CD4-positive, alpha-beta T cell (primary cell): ENCODE data around the gene FAM24B. TPM values are rescaled to one million over a fixed set of nuclear protein-coding genes. Genes with fewer than 3 reads are reported as not detected.
"Not testable (repeated sequence)": the region's sequence is repeated elsewhere in the genome, so short reads cannot be mapped to it uniquely, and the experiment has no call there.

Experiments
- ATAC-seq: fragments of 200-7000 bp; cut with Tn5 transposase; one replicate; pipeline ENCODE4 v1.10.0; 2022; ENCODE audit warnings: mild to moderate bottlenecking; ENCODE audit not compliant: poor library complexity
- CTCF ChIA-PET: fragments of 350-600 bp; sonication (Branson Sonifier 250); formaldehyde crosslinking; loops from one replicate; lab custom pipeline; 2021; ENCODE audit warnings: antibody characterized with exemption, inconsistent platforms; lab: Charles Lee
- POLR2A ChIA-PET: fragments of 350-600 bp; sonication (Branson Sonifier 250); formaldehyde crosslinking; loops from one replicate; lab custom pipeline; 2021; ENCODE audit warnings: antibody characterized with exemption, inconsistent platforms; lab: Charles Lee
- DNase-seq, 14 experiments: peaks; one replicate each; pipeline ENCODE4 v3.0.0-alpha.2; 2013 to 2020; ENCODE audit warnings: mixed read lengths in 2 of 14
- H3K27ac ChIP-seq, 2 donors: one replicate each; pipeline versions ENCODE4 v1.5.1 to v1.7.0; 2013; ENCODE audit warnings: low read length in 2 of 2, low read depth in 1 of 2, mild to moderate bottlenecking in 1 of 2
- H3K27me3 ChIP-seq, 2 experiments: 1 replicate in 1 of 2; 2 replicates in 1 of 2; pipeline versions ENCODE4 v1.6.1 to v1.7.0; 2013; ENCODE audit warnings: low read length in 2 of 2, control low read depth in 1 of 2, mild to moderate bottlenecking in 1 of 2, moderate library complexity in 1 of 2; ENCODE audit not compliant: insufficient read depth in 2 of 2, control insufficient read depth in 1 of 2
- H3K36me3 ChIP-seq: one replicate; pipeline ENCODE4 v1.6.1; 2013; ENCODE audit warnings: low read length, control low read depth; ENCODE audit not compliant: insufficient read depth
- H3K4me1 ChIP-seq: one replicate; pipeline ENCODE4 v1.6.1; 2013; ENCODE audit warnings: low read length, control low read depth; ENCODE audit not compliant: insufficient read depth
- H3K4me3 ChIP-seq: one replicate; pipeline ENCODE4 v1.5.1; 2013; ENCODE audit warnings: mild to moderate bottlenecking, low read length, moderate library complexity
- H3K9me3 ChIP-seq, 2 experiments: 1 replicate in 1 of 2; 2 replicates in 1 of 2; pipeline versions ENCODE4 v1.6.1 to v1.7.0; 2013; ENCODE audit warnings: low read length in 2 of 2, mild to moderate bottlenecking in 2 of 2, control low read depth in 1 of 2, moderate library complexity in 1 of 2; ENCODE audit not compliant: control insufficient read depth in 1 of 2, insufficient read depth in 1 of 2
- H3K27ac Mint-ChIP-seq: one replicate; pipeline ENCODE4 v1.8.0; 2020; ENCODE audit warnings: mixed read lengths
- H3K27me3 Mint-ChIP-seq: one replicate; pipeline ENCODE4 v1.8.0; 2021; ENCODE audit warnings: mixed read lengths
- H3K36me3 Mint-ChIP-seq: one replicate; pipeline ENCODE4 v1.8.0; 2021; ENCODE audit warnings: low read depth, mixed read lengths
- H3K4me1 Mint-ChIP-seq: one replicate; pipeline ENCODE4 v1.8.0; 2021; ENCODE audit warnings: low read depth, mixed read lengths
- H3K4me3 Mint-ChIP-seq: one replicate; pipeline ENCODE4 v1.8.0; 2020; ENCODE audit warnings: mild to moderate bottlenecking, mixed read lengths
- H3K9me3 Mint-ChIP-seq: one replicate; pipeline ENCODE4 v1.8.0; 2020; ENCODE audit warnings: mixed read lengths
- intact Hi-C, 2 experiments: fragments of 100-400 bp; cut with DNase I in 1 of 2; cut with micrococcal nuclease in 1 of 2; formaldehyde crosslinking; loops; one replicate each; pipeline versions ENCODE4 v1.15.1 to v1.9.0; 2023 to 2025; cut with DNase I, micrococcal nuclease
- total RNA-seq, 174 experiments: library from RNA in 2 of 174; stranded (reverse) in 2 of 174; gene quantifications; one replicate each; pipeline ENCODE4 v1.2.3 and lab custom pipeline; 2021 to 2026
- TF ChIP-seq, protein P1 (sequence below): fragments of 200-600 bp; IDR thresholded peaks from one replicate; pipeline ENCODE4 v1.8.0; 2022; ENCODE audit warnings: antibody characterized with exemption, mild to moderate bottlenecking

The FAM24B gene
- total RNA-seq, 2 experiments from 2014 or later, result 6.8 to 7.1 TPM

DNA sequence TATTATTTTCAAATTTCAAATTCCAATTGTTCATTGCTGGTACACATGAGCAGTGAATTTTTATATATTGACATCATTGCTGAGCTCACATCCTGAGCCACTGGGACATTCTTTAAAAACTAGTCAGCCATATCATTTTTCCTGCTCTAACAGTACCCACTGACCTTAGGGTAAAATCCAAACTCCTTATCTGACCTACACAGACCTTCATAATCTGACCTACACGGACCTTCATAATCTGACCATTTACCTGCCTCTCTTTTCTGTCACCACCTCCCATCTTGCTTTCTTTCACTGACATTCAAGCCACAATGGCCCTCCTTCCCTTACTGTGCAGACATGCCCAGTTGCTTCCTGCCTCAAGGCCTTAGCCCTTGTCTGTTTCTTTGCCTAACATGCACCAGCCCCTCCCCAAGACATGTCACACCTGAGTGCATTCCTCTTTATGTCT, 17.6 kb downstream of the FAM24B start:
- CTCF ChIA-PET, result no interaction called here
- H3K4me1 Mint-ChIP-seq, result peaks cover 9% of the 10 kb centered on the region
- no peak overlapping the region for H3K4me3 ChIP-seq
- intact Hi-C loops, result no loop called here
- no peaks in the 10 kb centered on the region for H3K9me3 ChIP-seq
- no peak overlapping the region for H3K27ac Mint-ChIP-seq
- H3K36me3 Mint-ChIP-seq, result peaks cover 30% of the 10 kb centered on the region
- no peak for ATAC-seq
- H3K4me3 Mint-ChIP-seq, result no peak overlapping the region
- no peaks in the 10 kb centered on the region for H3K27me3 ChIP-seq
- H3K27me3 Mint-ChIP-seq, result no peaks in the 10 kb centered on the region
- POLR2A ChIA-PET, result interaction anchor here (1.9 kb wide), 1 partner anchor 18 kb away, joined by 5 read pairs; the partner anchor contains the start of gene FAM24B
- no peak overlapping the region for H3K27ac ChIP-seq
- H3K36me3 ChIP-seq, result peaks cover 4% of the 10 kb centered on the region
- no peaks in the 10 kb centered on the region for H3K4me1 ChIP-seq
- no peaks in the 10 kb centered on the region for H3K9me3 Mint-ChIP-seq
- DNase-seq, result no peak
- TF ChIP-seq, protein P1, sequence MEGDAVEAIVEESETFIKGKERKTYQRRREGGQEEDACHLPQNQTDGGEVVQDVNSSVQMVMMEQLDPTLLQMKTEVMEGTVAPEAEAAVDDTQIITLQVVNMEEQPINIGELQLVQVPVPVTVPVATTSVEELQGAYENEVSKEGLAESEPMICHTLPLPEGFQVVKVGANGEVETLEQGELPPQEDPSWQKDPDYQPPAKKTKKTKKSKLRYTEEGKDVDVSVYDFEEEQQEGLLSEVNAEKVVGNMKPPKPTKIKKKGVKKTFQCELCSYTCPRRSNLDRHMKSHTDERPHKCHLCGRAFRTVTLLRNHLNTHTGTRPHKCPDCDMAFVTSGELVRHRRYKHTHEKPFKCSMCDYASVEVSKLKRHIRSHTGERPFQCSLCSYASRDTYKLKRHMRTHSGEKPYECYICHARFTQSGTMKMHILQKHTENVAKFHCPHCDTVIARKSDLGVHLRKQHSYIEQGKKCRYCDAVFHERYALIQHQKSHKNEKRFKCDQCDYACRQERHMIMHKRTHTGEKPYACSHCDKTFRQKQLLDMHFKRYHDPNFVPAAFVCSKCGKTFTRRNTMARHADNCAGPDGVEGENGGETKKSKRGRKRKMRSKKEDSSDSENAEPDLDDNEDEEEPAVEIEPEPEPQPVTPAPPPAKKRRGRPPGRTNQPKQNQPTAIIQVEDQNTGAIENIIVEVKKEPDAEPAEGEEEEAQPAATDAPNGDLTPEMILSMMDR, result no peak

DNA sequence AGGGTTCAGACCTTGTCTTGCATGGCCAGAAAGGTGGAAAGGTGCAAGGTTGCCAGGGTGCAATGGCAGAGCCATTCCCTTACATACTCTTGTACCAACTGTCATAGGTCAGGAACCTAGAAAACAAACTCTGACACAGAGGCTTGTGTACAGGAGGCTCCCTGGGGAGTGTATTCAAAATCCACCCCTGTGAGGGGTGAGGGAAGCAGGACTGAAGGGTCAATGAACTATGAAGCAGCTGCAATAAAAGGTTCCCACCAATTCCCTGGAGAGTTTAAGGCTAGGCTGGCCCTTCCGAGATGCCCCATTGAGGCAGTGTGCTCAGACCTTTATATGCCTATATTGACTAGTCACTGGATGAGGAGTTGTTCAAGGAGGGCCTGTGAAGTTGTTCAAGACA, 19.9 kb downstream of the FAM24B start:
- intact Hi-C loops, result no loop called here
- peaks cover 49% of the 10 kb centered on the region for H3K36me3 Mint-ChIP-seq
- DNase-seq, result no peak
- no peaks in the 10 kb centered on the region for H3K27me3 Mint-ChIP-seq
- H3K4me1 ChIP-seq, result no peaks in the 10 kb centered on the region
- ChIA-PET POLR2A (no interaction called here), CTCF (no interaction called here)
- peaks cover 18% of the 10 kb centered on the region for H3K36me3 ChIP-seq
- no peak overlapping the region for H3K4me3 ChIP-seq
- H3K27me3 ChIP-seq, result no peaks in the 10 kb centered on the region
- H3K9me3 ChIP-seq, result no peaks in the 10 kb centered on the region
- no peaks in the 10 kb centered on the region for H3K9me3 Mint-ChIP-seq
- H3K4me3 Mint-ChIP-seq, result no peak overlapping the region
- peaks cover 12% of the 10 kb centered on the region for H3K4me1 Mint-ChIP-seq
- H3K27ac ChIP-seq, result no peak overlapping the region
- TF ChIP-seq, protein P1, result no peak
- H3K27ac Mint-ChIP-seq, result no peak overlapping the region
- ATAC-seq, result no peak

DNA sequence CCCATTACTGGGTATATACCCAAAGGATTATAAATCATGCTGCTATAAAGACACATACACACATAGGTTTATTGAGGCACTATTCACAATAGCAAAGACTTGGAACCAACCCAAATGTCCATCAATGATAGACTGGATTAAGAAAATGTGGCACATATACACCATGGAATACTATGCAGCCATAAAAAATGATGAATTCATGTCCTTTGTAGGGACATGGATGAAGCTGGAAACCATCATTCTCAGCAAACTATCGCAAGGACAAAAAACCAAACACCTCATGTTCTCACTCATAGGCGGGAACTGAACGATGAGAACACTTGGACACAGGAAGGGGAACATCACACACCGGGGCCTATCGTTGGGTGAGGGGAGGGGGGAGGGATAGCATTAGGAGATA, 21.3 kb downstream of the FAM24B start:
- H3K9me3 ChIP-seq, H3K4me1 ChIP-seq, H3K4me3 ChIP-seq, ATAC-seq, DNase-seq, H3K9me3 Mint-ChIP-seq, intact Hi-C loops, H3K27ac ChIP-seq, H3K27me3 ChIP-seq, H3K27ac Mint-ChIP-seq, CTCF ChIA-PET, H3K4me3 Mint-ChIP-seq, POLR2A ChIA-PET, H3K27me3 Mint-ChIP-seq: not testable (repeated sequence)
- H3K36me3 Mint-ChIP-seq, result peaks cover 64% of the 10 kb centered on the region
- H3K36me3 ChIP-seq, result peaks cover 29% of the 10 kb centered on the region
- peaks cover 14% of the 10 kb centered on the region for H3K4me1 Mint-ChIP-seq

DNA sequence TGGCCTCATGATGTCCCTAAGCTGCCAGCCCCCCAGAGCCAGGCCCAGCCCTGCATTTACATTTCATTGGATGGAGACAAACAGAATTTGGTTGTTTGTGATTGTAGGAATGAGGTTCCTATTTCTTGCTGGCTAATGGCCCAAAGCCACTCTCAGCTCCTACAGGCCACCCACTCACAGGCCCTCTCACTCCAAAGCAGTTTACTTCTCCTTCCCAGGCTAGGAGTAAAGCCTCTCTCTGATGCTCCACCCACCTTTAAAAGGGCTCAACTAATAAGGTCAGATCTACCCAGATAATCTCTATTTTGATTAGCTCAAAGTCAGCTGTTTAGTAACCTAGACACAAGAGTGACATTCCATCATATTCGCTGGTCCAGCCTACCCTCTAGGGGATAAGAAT, 22.5 kb downstream of the FAM24B start:
- ATAC-seq (no peak), DNase-seq (no peak)
- H3K4me1 ChIP-seq, result no peaks in the 10 kb centered on the region
- Mint-ChIP-seq H3K4me1 (peaks cover 12% of the 10 kb centered on the region), H3K36me3 (peaks cover 73% of the 10 kb centered on the region), H3K9me3 (no peaks in the 10 kb centered on the region), H3K27ac (no peak overlapping the region), H3K27me3 (no peaks in the 10 kb centered on the region), H3K4me3 (no peak overlapping the region)
- TF ChIP-seq, protein P1, result no peak
- H3K9me3 ChIP-seq, result no peaks in the 10 kb centered on the region
- no peaks in the 10 kb centered on the region for H3K27me3 ChIP-seq
- peaks cover 40% of the 10 kb centered on the region for H3K36me3 ChIP-seq
- H3K4me3 ChIP-seq, result no peak overlapping the region
- intact Hi-C loops, result no loop called here
- ChIA-PET CTCF (no interaction called here), POLR2A (no interaction called here)
- H3K27ac ChIP-seq, result no peak overlapping the region
